NCI-H1105 treated with DMSO at 0.1 percent for 48 hours (cell line): ENCODE measurements around the gene ITIH1.

ENCODE experiments used
- DNase-seq: peaks from one replicate; lab custom pipeline; 2025; lab: John Stamatoyannopoulos, UW

ITIH1 gene

DNA sequence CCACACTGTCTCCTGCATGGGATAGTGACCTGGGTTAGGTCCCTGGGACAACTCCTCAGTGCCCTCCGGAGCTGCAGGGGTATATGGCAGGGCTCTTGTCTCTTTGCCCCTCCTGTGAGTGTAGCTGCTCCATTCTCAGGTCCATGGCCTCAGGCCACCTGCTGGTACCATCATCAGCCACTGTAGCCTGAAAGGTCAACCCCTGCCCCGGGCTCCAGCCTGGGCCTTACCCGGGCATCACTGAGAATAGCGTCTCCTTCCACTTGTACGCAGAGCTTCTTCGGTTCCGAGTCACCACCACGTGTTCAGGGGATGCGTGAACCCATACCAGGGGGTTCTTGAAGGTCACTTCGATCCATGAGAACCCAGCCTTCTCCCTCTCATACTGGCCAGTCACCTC lies 39.3 kb downstream of the ITIH1 start:
- DNase-seq = no peak

DNA sequence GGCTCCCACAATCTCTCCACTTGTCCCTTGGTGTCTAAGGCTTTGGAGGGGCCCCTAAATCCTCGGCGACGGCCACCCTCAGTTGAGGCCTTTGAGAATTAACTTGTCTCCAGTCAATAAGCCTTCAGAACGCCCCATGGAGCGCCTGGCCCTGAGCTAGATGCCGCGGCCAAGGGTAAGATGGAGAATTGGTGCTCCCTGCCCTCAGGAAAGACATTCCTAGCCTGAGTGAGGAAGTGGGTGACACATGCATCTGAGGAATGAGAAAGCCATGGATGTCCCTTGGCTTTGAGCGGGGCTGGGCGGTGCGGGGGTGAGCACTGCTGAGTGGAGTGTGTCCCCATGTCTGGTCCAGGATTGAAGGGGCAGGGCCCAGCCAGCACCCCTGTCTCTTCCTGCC lies 39.8 kb downstream of the ITIH1 start:
- DNase-seq = no peak

DNA sequence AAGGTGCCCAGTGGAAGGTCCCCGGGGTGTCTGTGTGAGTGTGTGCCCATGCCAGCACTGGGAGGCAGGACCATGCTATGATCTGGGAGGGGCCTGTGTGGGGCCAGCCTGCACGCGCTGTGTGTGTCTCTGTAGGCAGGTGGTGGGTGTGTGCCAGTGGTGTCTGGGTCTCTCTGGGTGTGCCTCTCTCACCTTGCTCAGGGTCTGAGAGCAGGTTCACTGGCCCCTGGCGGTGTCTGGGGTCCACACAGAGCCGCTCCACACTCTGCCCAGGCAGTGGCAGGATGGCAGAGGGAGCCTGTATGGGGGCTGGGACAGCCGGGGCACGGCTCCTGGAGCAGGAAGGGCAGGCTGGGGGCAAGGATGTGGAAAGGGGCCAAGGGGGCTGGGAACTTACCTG lies 40.5 kb downstream of the ITIH1 start:
- no peak for DNase-seq

DNA sequence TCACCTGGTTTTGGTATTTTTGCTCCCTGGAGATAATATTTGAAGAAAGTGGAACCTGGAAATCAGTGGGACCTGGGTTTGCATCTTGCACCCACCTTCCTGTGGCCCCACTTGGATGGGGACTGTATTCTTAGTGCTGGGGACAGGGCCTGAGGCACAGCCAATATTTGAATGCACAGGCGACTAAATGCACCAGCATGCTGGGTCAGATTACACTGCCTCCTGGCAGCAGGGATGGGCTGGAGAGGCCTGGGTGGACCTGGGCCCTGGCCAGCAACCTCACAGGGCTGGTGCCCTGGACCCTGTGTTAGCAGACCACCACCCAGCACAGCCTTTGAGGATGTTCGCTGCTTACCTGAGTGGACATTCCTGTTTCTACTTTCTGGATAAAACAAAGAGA lies 42.5 kb downstream of the ITIH1 start:
- DNase-seq = no peak

DNA sequence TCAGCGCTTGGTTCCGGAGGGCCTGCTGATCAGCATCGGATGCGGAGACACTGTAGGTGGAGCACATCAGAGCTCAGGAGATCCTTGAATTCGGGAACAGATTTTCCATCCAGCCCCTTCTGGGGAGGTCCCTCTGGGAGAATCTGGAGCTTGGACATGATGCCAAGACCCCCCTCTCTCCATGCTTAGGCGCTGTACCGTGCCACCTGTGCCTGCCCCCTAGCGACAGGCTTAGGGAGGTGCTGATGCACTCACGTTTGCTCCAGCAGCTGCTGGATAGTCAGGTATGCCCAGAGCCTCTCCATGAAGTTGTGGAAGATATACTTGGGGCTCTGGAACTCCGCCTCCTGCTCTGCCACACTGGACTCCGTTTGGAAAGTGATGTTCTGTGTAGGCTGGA lies 43.3 kb downstream of the ITIH1 start:
- no peak for DNase-seq

DNA sequence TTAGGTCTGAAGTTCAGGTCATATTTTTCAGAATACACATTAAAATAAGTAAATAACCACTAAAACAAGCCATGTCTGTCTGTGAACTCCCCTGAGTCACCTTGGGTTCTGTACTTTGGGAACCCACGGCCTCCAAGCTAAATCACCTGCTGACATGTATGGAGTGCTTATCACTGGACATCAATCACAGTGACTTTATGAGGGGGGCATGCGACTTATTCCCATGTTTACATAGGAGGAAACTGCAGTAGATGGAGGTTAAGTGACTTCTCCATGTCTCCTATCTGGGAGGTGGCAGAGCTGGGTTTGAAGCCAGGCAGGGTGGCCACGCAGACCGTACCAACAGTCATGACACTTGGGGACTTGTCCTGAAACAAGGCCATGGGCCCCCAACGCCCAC lies 45.0 kb downstream of the ITIH1 start:
- DNase-seq = no peak

DNA sequence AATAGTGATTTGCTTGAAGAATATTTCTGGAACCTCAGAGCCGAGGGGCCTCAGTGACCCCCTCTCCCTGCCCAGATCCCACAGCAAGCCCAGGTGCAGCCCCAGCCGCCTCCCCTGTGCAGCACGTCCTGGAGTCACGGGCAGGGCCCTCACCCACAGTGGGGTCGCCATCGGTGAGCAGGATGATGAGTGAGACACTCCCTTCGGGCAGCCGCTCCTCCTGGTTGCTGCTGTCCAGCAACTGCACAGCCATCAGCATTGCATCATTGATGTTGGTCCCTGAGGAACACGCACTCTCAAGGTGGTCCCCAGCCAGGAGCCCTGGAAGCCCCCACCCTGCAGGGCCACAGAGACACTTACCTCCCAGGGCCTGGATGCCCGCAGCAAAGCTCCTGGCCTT lies 46.6 kb downstream of the ITIH1 start:
- DNase-seq = no peak

DNA sequence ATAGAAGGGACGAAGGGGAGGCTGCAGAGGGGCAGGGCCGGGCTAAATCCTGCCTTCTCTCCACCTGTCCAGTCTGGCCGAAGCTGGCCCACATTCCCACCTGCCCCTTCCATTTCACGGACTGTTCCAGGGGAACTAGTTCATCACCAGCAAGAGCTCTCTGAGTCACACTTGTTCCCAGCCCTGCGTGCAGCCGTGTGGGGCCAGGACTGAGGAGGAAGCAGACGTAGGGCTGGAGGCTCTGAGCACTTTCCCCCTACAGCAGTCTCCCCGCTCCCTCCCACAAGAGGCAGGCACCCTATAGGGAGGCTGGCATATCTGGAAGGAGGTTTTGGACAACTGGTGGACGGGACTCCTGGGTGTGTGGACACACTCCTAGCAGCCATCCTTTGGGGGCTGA lies 50.0 kb downstream of the ITIH1 start:
- no peak for DNase-seq

DNA sequence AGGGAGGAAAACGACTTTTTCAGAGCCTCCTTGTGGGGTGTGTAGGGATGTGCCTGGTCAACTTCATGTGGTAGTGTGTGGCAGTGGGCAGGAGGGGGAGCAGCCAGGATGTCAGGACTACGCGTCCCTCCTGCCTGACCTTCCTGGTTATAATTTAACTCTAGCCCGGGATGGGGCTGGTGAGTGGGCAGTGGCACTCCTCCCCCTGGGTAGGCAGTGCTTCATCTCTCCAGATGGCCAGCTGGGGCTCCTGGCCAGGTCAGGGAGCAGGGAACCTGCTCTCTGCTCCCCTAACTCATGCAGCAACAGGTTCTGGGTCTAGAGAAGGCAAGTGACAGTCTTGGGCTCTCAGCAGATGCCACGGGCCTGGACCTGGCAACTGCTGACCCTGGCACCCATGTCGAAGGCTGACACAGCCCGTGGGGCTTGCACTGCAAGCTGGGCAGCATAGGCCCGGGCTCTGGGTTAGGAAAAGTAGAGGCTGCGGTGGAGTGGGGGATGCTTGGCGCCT lies 50.5 kb downstream of the ITIH1 start:
- DNase-seq = no peak

DNA sequence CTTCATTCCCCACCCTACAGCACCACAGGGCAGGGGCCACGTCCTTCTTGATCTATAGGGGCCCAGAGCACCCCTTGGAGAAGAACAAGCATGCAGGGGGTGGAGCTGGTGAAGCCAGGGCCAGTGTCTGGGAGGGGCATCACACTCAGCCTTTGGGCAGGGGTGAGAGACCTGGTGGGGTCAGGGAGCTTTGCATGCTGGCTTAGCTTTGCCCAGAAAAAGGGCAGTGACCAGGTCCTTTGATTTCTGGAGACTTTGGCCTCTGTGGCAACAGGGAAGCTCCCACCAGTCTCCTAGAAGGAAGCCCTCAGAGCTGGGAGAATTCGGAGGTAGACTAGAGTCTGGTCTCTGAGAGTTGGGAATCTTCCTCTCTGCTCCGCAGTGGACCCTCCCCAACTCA lies 52.1 kb downstream of the ITIH1 start:
- DNase-seq = no peak

DNA sequence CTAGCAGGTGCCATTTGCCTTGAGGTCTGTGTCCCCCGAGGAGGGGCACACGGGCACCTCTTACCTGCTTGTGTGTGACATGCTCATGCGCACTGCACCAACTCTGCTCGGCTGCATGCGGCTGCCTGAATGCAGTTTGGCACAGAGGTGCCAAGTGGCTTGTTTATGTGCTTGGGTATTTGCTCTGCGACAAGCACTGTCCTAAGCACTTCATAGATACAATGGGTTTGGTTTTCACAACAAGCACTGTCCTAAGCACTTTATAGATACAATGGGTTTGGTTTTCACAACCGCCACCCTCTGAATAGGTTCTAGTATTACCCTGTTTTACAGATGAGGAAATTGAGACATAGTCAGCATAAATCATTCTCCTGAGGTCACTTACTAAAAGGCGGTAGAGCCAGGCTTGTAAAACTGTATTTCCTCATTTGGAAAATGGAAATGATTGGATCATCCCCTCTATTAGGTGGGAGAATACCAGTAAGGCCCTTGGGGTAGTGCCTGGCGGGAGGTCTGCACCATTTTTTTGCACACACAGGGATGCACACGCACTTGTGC lies 52.6 kb downstream of the ITIH1 start:
- DNase-seq = no peak

DNA sequence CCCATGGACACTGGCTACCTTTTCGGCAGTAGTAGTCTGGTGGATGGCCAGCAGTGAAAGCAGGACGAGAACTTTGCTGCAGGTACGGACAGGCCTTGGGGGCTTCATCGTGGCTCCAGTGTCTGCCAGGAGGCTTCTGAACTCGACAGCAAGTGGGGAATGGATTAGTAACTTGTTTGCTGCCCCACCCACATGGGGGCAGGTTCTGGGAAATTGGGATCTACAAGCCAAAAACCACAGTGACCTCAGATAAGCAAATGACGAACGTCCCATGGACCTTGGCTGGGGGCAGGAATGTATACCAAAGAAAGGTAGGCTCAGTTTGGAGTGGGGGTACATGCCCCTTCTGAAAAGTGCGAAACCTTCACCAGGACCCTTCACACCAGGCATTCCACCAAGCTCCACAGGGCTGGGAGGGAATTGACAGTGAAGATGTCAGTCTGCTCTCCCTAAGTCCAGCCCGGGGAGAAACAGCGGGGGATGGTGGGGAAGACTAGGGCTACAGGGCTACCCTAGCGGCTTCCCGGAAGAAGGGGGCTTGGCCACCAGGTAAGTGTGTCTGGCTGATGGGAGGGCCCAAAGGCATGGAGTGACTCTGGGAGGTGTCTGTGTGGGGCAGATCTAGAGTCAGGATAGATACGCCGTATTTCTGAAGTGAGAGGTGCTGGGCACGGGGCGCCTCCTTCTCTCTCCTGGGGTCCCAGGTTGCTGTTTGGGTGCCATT lies 53.3 kb downstream of the ITIH1 start, which contains the start of gene ITIH4:
Gene ITIH4 (minus strand): TSS at position 138 of the 724 bp plus-strand sequence. CDS start 30 bp downstream, at position 108.
- no peak for DNase-seq

DNA sequence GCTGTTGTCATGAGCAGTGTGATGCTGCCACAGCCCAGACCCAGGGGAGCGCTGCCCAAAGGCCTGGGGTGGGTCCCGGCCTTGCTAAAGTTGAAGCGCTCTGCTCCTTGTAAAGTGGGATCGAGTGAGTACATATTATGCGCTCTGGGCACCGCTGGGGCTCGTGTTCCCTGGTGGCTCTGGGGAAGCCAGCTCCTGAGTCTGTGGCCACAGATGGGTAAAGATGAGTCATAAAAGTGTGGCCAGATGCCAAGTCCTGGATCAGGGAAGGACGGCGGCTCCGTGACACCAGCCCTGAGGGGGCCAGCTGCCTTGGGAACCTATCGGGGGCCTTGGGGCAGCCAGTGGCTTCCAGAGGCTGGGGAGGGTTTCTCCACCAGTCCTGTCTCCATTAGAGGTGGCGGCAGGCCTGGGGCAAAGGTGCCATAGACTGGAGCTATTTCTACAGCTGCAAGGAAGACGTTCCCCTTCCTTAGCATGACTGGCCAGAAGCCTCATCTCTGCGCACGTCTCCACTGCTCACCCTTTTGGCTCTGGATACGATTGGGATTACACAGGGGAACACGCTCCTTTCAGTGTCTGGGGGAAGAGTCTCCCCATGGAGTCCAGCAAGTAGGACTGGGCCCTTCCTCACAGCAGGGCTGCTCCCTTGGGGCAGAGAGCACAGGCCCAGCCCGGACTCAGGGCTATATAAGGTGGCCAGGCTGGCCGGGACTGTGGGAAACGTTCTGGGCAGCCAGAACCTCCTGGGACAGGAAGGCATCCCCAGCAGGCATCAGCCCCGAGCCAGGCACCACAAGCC lies 54.3 kb downstream of the ITIH1 start:
- peak; percentile 26 for DNase-seq

DNA sequence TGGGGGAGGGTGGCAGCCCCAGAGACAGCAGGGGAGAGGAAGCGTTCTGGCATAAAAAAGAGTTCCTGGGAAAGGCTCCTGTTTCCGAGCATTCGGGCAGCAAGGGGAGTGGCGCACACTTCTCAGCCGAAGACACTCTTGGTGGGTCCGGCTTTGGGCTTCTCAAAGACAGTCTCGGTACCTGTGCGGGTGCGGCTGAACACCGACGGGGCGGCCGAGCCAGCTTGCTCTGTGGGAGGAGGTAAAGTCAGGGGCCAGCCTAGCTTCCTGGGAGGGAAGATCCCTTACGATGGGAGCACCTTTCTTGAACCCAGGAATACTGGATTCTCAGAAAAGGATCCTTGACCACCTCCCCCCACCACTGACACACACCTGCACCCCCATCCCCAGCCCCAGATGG lies 55.8 kb downstream of the ITIH1 start:
- DNase-seq = no peak

DNA sequence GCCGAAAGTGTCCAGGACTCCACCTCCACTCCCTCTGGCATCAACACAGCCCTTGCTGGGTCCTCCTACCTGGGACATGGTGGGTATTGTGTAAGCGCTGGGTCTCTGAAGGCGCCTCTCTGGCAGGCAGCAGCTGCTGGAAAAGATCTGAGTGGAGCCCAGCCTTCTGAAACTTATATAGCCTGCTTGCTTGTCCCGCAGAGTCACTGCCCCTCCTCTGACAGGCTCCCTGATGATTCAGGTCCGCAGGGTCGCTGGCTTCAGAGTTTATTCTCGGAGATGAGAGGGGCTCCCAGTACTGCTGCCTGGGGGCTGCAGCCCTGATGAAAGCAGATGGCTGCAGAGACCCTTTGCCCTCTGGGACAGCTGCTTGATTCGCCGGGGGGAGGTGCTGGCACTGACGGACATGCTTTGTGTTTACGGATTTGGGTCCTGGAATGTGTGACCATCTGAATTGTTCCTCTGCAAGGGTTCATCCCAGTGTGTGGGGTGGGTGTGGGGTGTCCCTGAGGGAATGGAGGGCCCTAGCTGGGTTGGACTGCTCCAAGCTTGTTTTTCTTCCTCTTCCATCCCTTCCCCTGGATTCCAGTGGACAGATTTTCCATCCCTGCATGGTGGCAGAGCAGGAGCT lies 57.6 kb downstream of the ITIH1 start, which contains the start of gene MUSTN1:
Gene MUSTN1 (minus strand): TSS at position 149 of the 631 bp plus-strand sequence. CDS start 71 bp downstream, at position 78.
- DNase-seq = no peak

DNA sequence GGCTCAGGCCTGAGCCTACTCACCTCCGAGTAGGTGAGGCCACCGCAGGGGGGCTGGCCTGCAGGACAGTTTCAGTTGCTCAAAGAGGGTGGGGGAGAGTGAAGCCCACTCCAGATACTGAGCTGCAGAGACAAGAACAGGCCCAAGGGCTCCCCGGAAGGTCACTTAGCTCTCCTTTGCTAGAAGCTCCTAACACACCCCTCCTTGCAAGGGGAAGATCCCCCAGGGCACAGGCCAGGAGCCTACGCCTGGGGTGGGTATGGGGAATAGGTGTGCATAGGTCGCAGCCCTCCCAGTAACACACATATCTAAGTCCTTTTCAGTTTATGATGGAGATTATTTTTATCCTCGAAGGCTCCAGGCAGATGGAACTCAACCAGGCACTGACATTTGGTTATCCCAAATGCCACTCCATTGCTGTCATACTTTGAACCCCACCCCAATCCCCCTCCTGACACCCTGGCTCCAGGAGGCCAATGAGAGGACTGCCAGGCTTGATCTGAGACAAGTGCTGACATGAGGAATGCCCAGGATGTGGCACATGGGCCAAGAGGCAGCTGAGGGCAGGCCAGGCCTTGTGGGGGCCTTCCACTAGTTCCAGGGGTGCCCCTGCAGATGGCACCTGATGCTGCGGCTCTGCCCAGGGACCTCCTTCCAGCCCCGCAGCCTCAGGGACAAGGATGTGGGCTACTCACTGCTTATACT lies 58.5 kb downstream of the ITIH1 start:
- DNase-seq = no peak

DNA sequence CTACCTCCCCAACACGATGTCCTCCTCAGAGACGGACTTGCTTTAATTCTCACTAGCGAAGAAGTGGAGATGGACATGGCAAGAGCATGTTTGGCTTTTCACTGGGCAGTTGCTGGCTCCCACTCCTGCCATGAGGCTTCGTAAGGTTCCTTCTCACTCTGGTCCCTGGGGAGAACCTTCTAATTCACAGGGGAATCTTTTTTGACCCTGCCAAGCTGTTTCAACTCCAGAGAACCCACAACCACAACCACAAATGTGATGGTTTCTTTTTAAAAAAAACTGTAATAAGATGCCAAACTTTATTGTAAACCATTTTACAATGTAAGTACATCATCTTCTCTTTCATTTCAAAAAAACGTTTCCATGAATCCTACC lies 59.1 kb downstream of the ITIH1 start:
- no peak for DNase-seq

DNA sequence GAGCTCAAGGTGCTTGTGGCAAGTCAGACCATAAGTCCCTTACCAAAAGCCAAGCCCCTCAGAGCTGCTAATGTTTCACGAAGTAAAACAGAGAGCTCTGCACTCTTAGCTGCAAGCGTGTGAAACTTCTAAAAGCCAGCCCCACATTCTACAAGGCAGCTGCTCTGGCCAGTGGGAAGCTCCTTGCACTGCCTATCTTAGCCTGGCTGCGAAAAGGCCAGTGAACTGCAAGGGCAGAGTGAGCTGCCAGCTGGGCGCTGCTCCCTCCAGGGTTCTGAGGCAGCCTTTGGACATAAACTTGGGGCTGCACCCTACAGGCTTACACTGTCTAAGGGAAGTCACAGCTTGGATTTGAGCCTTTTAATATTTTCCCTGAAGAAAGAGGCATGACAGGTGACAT lies 59.6 kb downstream of the ITIH1 start:
- DNase-seq = no peak

DNA sequence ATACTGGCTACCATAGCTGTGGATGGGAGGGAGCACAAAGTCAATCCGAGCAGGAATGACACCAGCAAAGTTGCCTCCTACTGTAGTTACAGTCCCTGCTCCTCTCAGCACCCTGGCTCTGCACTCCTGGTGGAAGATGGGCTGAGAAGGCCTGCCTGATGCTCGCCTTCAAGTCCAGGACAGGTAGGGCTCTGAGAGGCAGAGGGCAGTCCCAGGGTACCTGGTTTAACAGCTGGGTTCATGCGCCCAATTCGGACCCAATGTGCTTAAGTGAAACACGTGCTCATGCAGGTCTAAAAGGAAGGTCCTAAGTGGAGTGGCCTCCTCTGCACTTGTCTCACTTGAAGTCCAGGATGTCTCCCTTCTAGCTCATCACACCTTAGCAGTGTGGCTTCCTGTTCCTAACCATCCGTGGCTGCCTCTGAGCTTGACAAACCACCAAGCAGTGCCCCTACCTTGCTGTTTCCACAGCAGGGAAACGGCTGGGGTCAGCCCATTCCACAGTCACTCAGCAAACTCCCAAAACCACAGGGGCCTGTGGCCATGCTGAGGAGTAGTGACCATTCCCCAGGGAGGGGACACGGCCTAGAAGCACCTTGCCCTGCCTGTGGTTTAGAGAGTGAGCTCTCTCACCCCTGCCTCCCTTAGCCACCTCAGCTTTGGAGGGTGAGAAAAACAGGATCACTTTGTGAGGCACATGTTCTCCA lies 61.3 kb downstream of the ITIH1 start:
- no peak for DNase-seq

DNA sequence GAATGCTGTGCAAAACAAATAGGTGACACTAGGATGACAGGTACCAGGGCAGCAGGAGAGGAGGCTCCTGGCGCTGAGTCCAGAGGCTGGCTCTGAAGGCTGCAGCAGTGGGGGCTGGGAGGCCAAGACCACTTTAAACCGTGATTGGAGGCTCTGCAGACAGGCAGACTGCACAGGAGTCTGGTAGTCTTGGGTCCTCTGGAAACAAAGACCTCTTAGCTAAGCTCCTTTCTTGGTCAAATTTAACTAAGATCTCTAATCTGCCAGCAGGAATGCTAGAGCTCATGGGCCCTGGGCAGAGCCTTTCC lies 61.8 kb downstream of the ITIH1 start:
- no peak for DNase-seq

DNA sequence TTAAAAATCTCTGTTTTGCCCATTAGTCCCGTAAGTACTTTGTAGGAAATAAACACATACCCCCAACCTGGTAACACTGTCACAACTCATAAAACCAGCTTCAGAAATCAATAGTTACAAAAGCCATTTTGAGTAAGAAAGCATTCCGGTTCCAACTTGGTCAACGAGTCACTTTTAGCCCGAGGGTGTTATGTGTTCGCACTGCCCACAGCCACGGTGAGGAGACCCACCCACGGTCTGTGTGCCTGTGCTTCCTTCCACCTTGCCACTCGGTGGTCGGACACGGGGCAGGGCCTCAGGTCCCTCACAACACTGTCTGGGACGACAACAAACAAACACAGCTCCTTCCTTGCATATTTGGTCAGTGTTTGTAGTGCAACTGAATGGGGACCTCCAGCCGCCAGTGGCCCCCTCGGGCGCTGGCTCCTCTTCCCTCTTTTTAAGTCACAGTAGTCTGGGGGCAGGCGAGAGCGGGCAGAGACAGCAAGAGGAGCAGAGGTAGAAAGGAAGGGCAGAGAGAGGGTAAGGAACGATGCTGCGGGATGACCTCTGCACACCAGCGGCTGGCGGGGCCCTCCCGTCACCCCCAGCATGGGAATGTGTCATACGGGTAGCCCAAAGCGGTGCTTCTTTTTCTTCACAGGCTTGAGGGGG lies 62.6 kb downstream of the ITIH1 start:
- DNase-seq = no peak
